Epithelial cell of proximal tubule (primary cell): Measurements from ENCODE around the gene MYO5B. TPM values are rescaled to one million over a fixed set of nuclear protein-coding genes. Genes with fewer than 3 reads are reported as not detected.
"Not testable (repeated sequence)": the region's sequence is repeated elsewhere in the genome, so short reads cannot be mapped to it uniquely, and the experiment has no call there.

ENCODE experiments used
- DNase-seq: peaks from one replicate; pipeline ENCODE4 v3.0.0-alpha.2; 2011; ENCODE audit warnings: low read depth
- H3K4me3 ChIP-seq: 2 replicates; pipeline ENCODE4 v1.5.1; 2011; ENCODE audit warnings: low read depth, mild to moderate bottlenecking, low read length
- CTCF ChIP-seq: conservative IDR thresholded peaks from 2 replicates; pipeline ENCODE4 v1.5.1; 2012; ENCODE audit warnings: low read depth, mild to moderate bottlenecking, low read length
- total RNA-seq: library from RNA; depleted of rRNA; stranded (reverse); fragments of >200 nt; gene quantifications from 2 replicates; pipeline ENCODE4 v1.2.3, GENCODE V29; 2015

MYO5B gene
- total RNA-seq, 1 donor from 2014 or later, result 48.4 TPM

- no peak for DNase-seq
- no peak overlapping the region for H3K4me3 ChIP-seq
- no peak for TF ChIP-seq CTCF
Measured at GRCh38 chr18:49786019-49786720, 408.8 kb downstream of the MYO5B start.

GRCh38 chr18:49784427-49785185 lies 410.3 kb downstream of the MYO5B start:
- DNase-seq, result no peak
- H3K4me3 ChIP-seq, result no peak overlapping the region
- TF ChIP-seq CTCF, result peak; percentile 28

- not testable (repeated sequence) for H3K4me3 ChIP-seq, DNase-seq
Measured at GRCh38 chr18:49783631-49784030, 411.3 kb downstream of the MYO5B start.

- no peak for TF ChIP-seq CTCF
- no peak for DNase-seq
- no peak overlapping the region for H3K4me3 ChIP-seq
Measured at GRCh38 chr18:49778826-49779465, 416.0 kb downstream of the MYO5B start.

Other genes with a start within 250 kb of the MYO5B start
- 0.22 and 0.69 TPM in 2 replicates for gene CFAP53, start 71.3 kb upstream of the MYO5B start, total RNA-seq
- gene MBD1, start 86.4 kb upstream of the MYO5B start, total RNA-seq, result 56.5 and 70.2 TPM in 2 replicates
- gene CXXC1, start 92.5 kb upstream of the MYO5B start, total RNA-seq, result 35.8 and 50.9 TPM in 2 replicates
- 23.9 and 34.2 TPM in 2 replicates for gene SKA1, start 179.9 kb upstream of the MYO5B start, total RNA-seq